HG03378 (cell line): ENCODE measurements around the gene GDPD2.

Experiments
- ATAC-seq: cut with Tn5 transposase; IDR thresholded peaks from one replicate; pipeline ENCODE4 v1.9.1; 2021; ENCODE audit warnings: mild to moderate bottlenecking, moderate library complexity; ENCODE audit not compliant: unreplicated experiment

GDPD2 gene

GRCh38 chrX:70476166-70476933, 53.2 kb downstream of the GDPD2 start:
- ATAC-seq: no peak

GRCh38 chrX:70476934-70477733, 54.0 kb downstream of the GDPD2 start:
- ATAC-seq: no peak

- ATAC-seq: no peak
These were observed 54.6 kb downstream of the GDPD2 start for GRCh38 chrX:70477734-70478075.

GRCh38 chrX:70478526-70479245, 55.6 kb downstream of the GDPD2 start:
- ATAC-seq: no peak

GRCh38 chrX:70479247-70479921, 56.3 kb downstream of the GDPD2 start:
- no peak for ATAC-seq

- no peak for ATAC-seq
These were observed 57.0 kb downstream of the GDPD2 start for GRCh38 chrX:70479922-70480659.

GRCh38 chrX:70480660-70481018, 57.5 kb downstream of the GDPD2 start:
- no peak for ATAC-seq

GRCh38 chrX:70481471-70482270, 58.6 kb downstream of the GDPD2 start:
- no peak for ATAC-seq

GRCh38 chrX:70482300-70482699, 59.2 kb downstream of the GDPD2 start:
- no peak for ATAC-seq
